Right forelimb (tissue), 1 donor: Measurements from ENCODE around the gene CCHCR1.

ENCODE experiments used
- DNase-seq: peaks from one replicate; pipeline ENCODE4 v3.0.0-alpha.2; 2018

The CCHCR1 gene

DNA sequence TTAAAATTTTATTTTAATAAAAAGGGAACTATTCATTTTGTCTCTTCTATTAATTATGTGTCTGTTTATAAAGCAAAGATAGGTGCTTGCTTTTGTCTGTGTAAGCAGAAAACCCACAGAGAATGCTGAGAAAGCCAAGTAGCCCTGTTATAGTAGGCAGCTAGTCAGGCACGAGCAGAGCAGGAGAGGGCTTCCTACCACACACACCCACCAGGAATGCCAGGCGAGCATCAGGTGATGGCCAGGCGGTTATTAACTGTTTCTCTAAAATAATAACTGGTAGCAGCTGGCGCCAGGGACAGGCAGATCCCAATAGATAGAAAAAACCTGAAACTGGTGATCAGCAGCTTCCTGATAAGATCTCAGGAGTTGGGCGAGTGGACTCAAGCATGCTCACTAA, 60.9 kb downstream of the CCHCR1 start:
- DNase-seq = no peak

DNA sequence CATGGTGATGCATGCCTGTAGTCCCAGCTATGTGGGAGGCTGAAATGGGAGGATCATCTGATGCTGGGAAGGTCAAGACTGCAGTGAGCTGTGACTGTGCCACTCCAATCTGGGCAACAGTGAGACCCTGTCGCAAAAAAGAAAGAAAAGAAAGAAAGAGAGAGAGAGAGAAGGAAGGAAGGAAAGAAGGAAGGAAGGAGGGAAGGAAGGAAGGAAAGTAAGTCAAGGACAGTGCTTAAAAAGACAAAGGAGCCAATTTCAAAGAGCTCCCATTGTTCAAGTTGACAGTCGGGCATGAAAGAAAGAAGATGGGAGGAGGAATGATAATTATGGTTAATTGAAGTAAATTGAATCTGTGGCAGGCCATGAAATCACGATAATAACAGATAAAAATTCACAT, 61.4 kb downstream of the CCHCR1 start:
- DNase-seq = no peak

DNA sequence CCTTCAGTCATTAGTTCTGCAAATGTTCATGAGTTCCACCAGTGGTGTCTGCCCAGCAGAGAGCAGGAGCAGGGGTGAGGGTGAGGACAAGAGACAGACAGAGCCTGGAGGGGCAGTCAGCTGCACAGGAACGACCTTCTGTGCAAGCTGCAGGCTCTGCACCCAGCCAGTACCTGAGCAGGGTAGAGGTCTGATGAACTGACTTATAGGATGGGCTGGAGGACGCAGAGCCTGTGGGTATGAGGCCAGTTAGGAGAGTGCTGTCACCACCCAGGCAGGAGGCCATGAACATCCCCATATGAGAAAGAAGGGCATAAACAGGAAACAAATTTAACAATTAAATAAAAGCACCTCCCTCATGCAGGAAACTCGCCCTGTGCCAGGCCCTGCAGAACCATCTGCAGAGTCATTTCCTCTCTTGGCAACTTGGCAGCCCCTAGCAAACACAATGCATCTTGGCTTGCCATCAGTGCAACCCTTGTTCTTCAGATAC, 63.2 kb downstream of the CCHCR1 start:
- no peak for DNase-seq

DNA sequence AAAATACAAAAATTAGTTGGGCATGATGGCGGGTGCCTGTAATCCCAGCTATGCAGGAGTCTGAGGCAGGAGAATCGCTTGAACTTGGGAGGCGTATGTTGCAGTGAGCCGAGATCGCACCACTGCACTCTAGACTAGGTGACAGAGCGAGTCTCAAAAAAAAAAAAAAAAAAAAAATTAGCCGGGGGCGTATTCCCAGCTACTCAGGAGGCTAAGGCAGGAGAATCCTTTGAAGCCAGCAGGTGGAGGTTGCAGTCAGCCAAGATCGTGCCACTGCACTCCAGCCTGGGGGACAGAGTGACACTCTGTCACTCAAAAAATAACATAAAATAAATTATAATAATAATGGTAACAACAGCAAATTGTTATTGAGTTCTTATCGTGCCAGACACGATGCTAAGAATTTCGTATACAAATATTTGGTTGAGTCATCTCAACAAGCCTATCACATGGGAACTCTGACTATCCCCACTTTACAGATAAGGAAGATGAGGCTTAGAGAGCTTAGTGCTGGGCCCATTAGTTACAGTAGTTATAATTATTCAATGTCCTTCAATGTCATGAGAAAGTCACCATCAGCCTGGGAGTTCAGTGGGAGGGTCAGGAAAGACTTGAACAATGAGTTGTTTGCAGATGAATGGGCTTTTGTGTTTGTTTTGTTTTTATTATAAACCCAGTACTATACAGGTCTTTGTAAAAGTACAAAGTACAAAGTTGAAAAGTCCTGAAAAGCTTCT, 64.7 kb downstream of the CCHCR1 start:
- DNase-seq = no peak
